Nephron (organoid): Measurements from ENCODE around the gene ATP13A1.

Experiments
- H3K27ac Mint-ChIP-seq, 3 experiments: 2 replicates each; pipeline ENCODE4 v1.8.0; 2020; ENCODE audit warnings: mixed read lengths in 3 of 3, mild to moderate bottlenecking in 2 of 3, moderate library complexity in 1 of 3
- H3K27me3 Mint-ChIP-seq: 2 replicates; pipeline ENCODE4 v1.8.0; 2021; ENCODE audit warnings: low read depth, mild to moderate bottlenecking, moderate library complexity, mixed read lengths
- H3K36me3 Mint-ChIP-seq: 2 replicates; pipeline ENCODE4 v1.8.0; 2020; ENCODE audit warnings: low read depth, mixed read lengths
- H3K4me1 Mint-ChIP-seq: 2 replicates; pipeline ENCODE4 v1.8.0; 2020; ENCODE audit warnings: mixed read lengths
- H3K4me3 Mint-ChIP-seq, 3 experiments: 2 replicates each; pipeline ENCODE4 v1.8.0; 2020; ENCODE audit warnings: mild to moderate bottlenecking in 3 of 3, mixed read lengths in 3 of 3, moderate library complexity in 2 of 3
- H3K9me3 Mint-ChIP-seq: 2 replicates; pipeline ENCODE4 v1.8.0; 2020; ENCODE audit warnings: mixed read lengths
- CTCF ChIP-seq, 3 experiments: fragments of 200-600 bp; sonication (generic); IDR thresholded peaks; one replicate each; pipeline ENCODE4 v1.5.0; 2021; ENCODE audit warnings: antibody characterized with exemption in 3 of 3; ENCODE audit not compliant: unreplicated experiment in 3 of 3

Gene ATP13A1

GRCh38 chr19:19635313-19635702 is 28.2 kb downstream of the ATP13A1 start:
- no peak for TF ChIP-seq CTCF (IDR thresholded peaks at IDR 0.05; ENCODE audit: unreplicated experiment in 3 of 3)
- H3K9me3 Mint-ChIP-seq, result no peaks in the 10 kb centered on the region
- no peak overlapping the region for H3K4me3 Mint-ChIP-seq
- H3K27ac Mint-ChIP-seq, result no peak overlapping the region
- no peaks in the 10 kb centered on the region for H3K27me3 Mint-ChIP-seq
- peaks cover 39% of the 10 kb centered on the region for H3K36me3 Mint-ChIP-seq
- no peaks in the 10 kb centered on the region for H3K4me1 Mint-ChIP-seq

- H3K4me1 Mint-ChIP-seq, result no peaks in the 10 kb centered on the region
These were observed 28.8 kb downstream of the ATP13A1 start for GRCh38 chr19:19634516-19635312.

GRCh38 chr19:19633711-19634515 is 29.6 kb downstream of the ATP13A1 start:
- Mint-ChIP-seq H3K36me3 (peaks cover 39% of the 10 kb centered on the region), H3K9me3 (no peaks in the 10 kb centered on the region), H3K27me3 (no peaks in the 10 kb centered on the region), H3K4me1 (no peaks in the 10 kb centered on the region), H3K4me3 (no peak overlapping the region), H3K27ac (no peak overlapping the region)
- no peak for TF ChIP-seq CTCF (IDR thresholded peaks at IDR 0.05; ENCODE audit: unreplicated experiment in 3 of 3)

More at GRCh38 chr19:19634516-19635312, 28.8 kb downstream of the ATP13A1 start:
- H3K4me3 Mint-ChIP-seq, result no peak overlapping the region
- peaks cover 39% of the 10 kb centered on the region for H3K36me3 Mint-ChIP-seq
- H3K27ac Mint-ChIP-seq, result no peak overlapping the region
- no peaks in the 10 kb centered on the region for H3K27me3 Mint-ChIP-seq
- no peak for TF ChIP-seq CTCF (IDR thresholded peaks at IDR 0.05; ENCODE audit: unreplicated experiment in 3 of 3)
- no peaks in the 10 kb centered on the region for H3K9me3 Mint-ChIP-seq

GRCh38 chr19:19632661-19633060 is 30.8 kb downstream of the ATP13A1 start:
- Mint-ChIP-seq H3K4me1 (no peaks in the 10 kb centered on the region), H3K4me3 (peak overlapping the region in 2 of 3 experiments; percentile 11 to 22), H3K9me3 (no peaks in the 10 kb centered on the region), H3K36me3 (peaks cover 35% of the 10 kb centered on the region), H3K27ac (no peak overlapping the region), H3K27me3 (no peaks in the 10 kb centered on the region)
- TF ChIP-seq CTCF (IDR thresholded peaks at IDR 0.05; ENCODE audit: unreplicated experiment in 3 of 3), result no peak

- Mint-ChIP-seq H3K36me3 (peaks cover 31% of the 10 kb centered on the region), H3K27me3 (no peaks in the 10 kb centered on the region), H3K27ac (no peak overlapping the region), H3K4me3 (peak overlapping the region in 2 of 3 experiments; percentile 28 to 60), H3K9me3 (no peaks in the 10 kb centered on the region), H3K4me1 (peaks cover 7% of the 10 kb centered on the region)
- no peak for TF ChIP-seq CTCF (IDR thresholded peaks at IDR 0.05; ENCODE audit: unreplicated experiment in 3 of 3)
These were observed 32.1 kb downstream of the ATP13A1 start for GRCh38 chr19:19631346-19631745.
